DND-41 (cell line): ENCODE results near the gene RAPGEF2.

ENCODE experiments used
- CTCF ChIP-seq: IDR thresholded peaks from 2 replicates; pipeline ENCODE4 v1.5.1; 2012; ENCODE audit warnings: borderline replicate concordance, low read length, moderate library complexity, mild to moderate bottlenecking; ENCODE audit not compliant: poor library complexity, severe bottlenecking; ENCODE audit errors: extremely low read depth
- EZH2 ChIP-seq: IDR thresholded peaks from 3 replicates; pipeline ENCODE4 v1.6.1; 2012; ENCODE audit warnings: borderline replicate concordance, low read depth, mild to moderate bottlenecking, moderate library complexity, low read length, inconsistent platforms; ENCODE audit not compliant: severe bottlenecking

- TF ChIP-seq EZH2 (no peak), CTCF (no peak)
Observed at GRCh38 chr4:159141193-159141592, 38.3 kb downstream of the RAPGEF2 start.
